ENCODE results near the gene DCAF11. TPM values are rescaled to one million over a fixed set of nuclear protein-coding genes. Genes with fewer than 3 reads are reported as not detected.
A peak's percentile ranks its signal among the peaks of the same experiment; 100 is the strongest.

Gene DCAF11
- total RNA-seq, 1 donor from 2014 or later: 54.1 TPM

GRCh38 chr14:24145690-24146452, 31.3 kb downstream of the DCAF11 start:
- Mint-ChIP-seq H3K27me3 (ENCODE audit: unreplicated experiment) (peaks cover 4% of the 10 kb centered on the region), H3K4me3 (ENCODE audit: unreplicated experiment) (peak overlapping the region; percentile 98), H3K4me1 (ENCODE audit: low read depth, unreplicated experiment) (peaks cover 11% of the 10 kb centered on the region), H3K36me3 (ENCODE audit: unreplicated experiment) (no peaks in the 10 kb centered on the region), H3K27ac (ENCODE audit: unreplicated experiment) (peak overlapping the region; percentile 22), H3K9me3 (ENCODE audit: unreplicated experiment) (peaks cover 9% of the 10 kb centered on the region)
- no peak for TF ChIP-seq CTCF (IDR thresholded peaks at IDR 0.05; ENCODE audit: partially characterized antibody, unreplicated experiment)
- no peak for DNase-seq

GRCh38 chr14:24146453-24146977, 31.9 kb downstream of the DCAF11 start, which contains the start of gene PSME2:
Gene PSME2 (minus strand): TSS chr14:24146610. CDS start chr14:24146581, 29 bp downstream.
- DNase-seq: peak; percentile 98
- TF ChIP-seq CTCF (IDR thresholded peaks at IDR 0.05; ENCODE audit: partially characterized antibody, unreplicated experiment): no peak
- H3K27ac Mint-ChIP-seq (ENCODE audit: unreplicated experiment): peak within 1 kb of the TSS; percentile 82
- peak within 1 kb of the TSS; percentile 98 for H3K4me3 Mint-ChIP-seq (ENCODE audit: unreplicated experiment)
- peaks cover 9% of the 10 kb centered on the region for H3K9me3 Mint-ChIP-seq (ENCODE audit: unreplicated experiment)
- peaks cover 11% of the 10 kb centered on the region for H3K4me1 Mint-ChIP-seq (ENCODE audit: low read depth, unreplicated experiment)
- no peaks in the 10 kb centered on the region for H3K36me3 Mint-ChIP-seq (ENCODE audit: unreplicated experiment)
- peaks cover 4% of the 10 kb centered on the region for H3K27me3 Mint-ChIP-seq (ENCODE audit: unreplicated experiment)

GRCh38 chr14:24146978-24147760, 32.6 kb downstream of the DCAF11 start, which contains the start of gene RNF31:
Gene RNF31 (plus strand): TSS chr14:24147498. CDS start chr14:24147699, 201 bp downstream.
- H3K36me3 Mint-ChIP-seq (ENCODE audit: unreplicated experiment): no peaks in the 10 kb centered on the region
- peaks cover 9% of the 10 kb centered on the region for H3K4me1 Mint-ChIP-seq (ENCODE audit: low read depth, unreplicated experiment)
- DNase-seq: peak; percentile 96
- H3K27me3 Mint-ChIP-seq (ENCODE audit: unreplicated experiment): peaks cover 4% of the 10 kb centered on the region
- peak within 1 kb of the TSS; percentile 98 for H3K4me3 Mint-ChIP-seq (ENCODE audit: unreplicated experiment)
- peak within 1 kb of the TSS; percentile 82 for H3K27ac Mint-ChIP-seq (ENCODE audit: unreplicated experiment)
- TF ChIP-seq CTCF (IDR thresholded peaks at IDR 0.05; ENCODE audit: partially characterized antibody, unreplicated experiment): no peak
- H3K9me3 Mint-ChIP-seq (ENCODE audit: unreplicated experiment): peaks cover 4% of the 10 kb centered on the region

- Mint-ChIP-seq H3K27me3 (ENCODE audit: unreplicated experiment) (peaks cover 4% of the 10 kb centered on the region), H3K27ac (ENCODE audit: unreplicated experiment) (peak overlapping the region; percentile 76), H3K4me3 (ENCODE audit: unreplicated experiment) (peak overlapping the region; percentile 90), H3K36me3 (ENCODE audit: unreplicated experiment) (no peaks in the 10 kb centered on the region), H3K9me3 (ENCODE audit: unreplicated experiment) (peaks cover 4% of the 10 kb centered on the region), H3K4me1 (ENCODE audit: low read depth, unreplicated experiment) (peaks cover 9% of the 10 kb centered on the region)
- no peak for TF ChIP-seq CTCF (IDR thresholded peaks at IDR 0.05; ENCODE audit: partially characterized antibody, unreplicated experiment)
- no peak for DNase-seq
Observed at GRCh38 chr14:24147761-24148428, 33.3 kb downstream of the DCAF11 start.
